Astrocyte of the hippocampus (primary cell): Measurements from ENCODE around the gene DUS2.
"Not testable (repeated sequence)": the region's sequence is repeated elsewhere in the genome, so short reads cannot be mapped to it uniquely, and the experiment has no call there.

Experiments
- DNase-seq: peaks from one replicate; pipeline ENCODE4 v3.0.0; 2011; ENCODE audit warnings: low read depth, low spot score

Gene DUS2

DNA sequence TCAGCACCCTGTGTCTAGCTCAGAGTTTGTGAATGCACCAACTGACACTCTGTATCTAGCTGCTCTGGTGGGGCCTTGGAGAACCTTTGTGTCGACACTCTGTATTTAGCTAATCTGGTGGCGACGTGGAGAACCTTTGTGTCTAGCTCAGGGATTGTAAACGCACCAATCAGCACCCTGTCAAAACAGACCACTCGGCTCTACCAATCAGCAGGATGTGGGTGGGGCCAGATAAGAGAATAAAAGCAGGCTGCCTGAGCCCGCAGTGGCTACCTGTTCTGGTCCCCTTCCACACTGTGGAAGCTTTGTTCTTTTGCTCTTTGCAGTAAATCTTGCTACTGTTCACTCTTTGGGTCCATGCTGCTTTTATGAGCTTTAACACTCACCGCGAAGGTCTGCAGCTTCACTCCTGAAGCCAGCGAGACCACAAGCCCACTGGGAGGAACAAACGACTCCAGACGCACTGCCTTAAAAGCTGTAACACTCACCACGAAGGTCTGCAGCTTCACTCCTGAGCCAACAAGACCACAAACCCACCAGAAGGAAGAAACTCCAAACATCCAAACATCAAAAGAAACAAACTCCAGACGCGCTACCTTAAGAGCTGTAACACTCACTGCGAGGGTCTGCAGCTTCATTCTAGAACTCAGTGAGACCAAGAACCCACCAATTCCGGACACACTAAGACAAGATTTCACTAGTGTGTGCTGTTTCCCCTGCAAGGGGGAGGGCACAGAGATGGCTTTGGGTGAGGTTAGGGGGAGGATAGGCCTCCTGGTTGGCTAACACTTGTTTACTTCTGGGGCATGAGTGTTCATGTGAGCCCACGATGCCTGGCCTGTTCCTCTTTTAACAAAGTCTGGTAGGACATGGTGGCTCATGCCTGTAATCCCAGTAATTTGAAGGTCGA, 24.1 kb upstream of the DUS2 start, which contains the start of gene DPEP2:
TSS of gene DPEP2 (minus strand) at position 706 of the 910 bp plus-strand sequence. CDS start 6,272 bp downstream, outside the sequence.
- DNase-seq = not testable (repeated sequence)

- DNase-seq = no peak
Measured at GRCh38 chr16:67999985-68000384, 23.1 kb upstream of the DUS2 start.

DNA sequence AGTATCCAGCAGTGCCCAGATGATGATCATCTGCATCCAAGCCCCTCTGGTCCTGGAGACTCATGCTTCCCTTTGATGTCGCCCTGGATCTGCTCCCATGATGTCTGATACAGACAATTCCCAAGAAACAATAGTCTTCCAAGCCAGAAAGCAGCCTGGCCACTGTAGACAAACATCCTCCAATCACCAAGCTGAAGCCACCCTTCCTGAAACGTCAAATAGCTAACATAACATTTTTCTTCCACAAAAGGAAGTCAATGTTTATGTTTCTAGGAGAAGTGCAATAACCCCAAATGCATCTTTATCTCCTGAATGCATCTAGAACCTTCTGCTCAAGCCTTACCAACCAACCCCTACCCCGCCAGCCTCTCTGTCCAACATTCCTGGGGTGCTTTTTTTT, 22.6 kb upstream of the DUS2 start:
- DNase-seq = no peak

- DNase-seq = no peak
Measured at GRCh38 chr16:68003031-68003430, 20.1 kb upstream of the DUS2 start.

DNA sequence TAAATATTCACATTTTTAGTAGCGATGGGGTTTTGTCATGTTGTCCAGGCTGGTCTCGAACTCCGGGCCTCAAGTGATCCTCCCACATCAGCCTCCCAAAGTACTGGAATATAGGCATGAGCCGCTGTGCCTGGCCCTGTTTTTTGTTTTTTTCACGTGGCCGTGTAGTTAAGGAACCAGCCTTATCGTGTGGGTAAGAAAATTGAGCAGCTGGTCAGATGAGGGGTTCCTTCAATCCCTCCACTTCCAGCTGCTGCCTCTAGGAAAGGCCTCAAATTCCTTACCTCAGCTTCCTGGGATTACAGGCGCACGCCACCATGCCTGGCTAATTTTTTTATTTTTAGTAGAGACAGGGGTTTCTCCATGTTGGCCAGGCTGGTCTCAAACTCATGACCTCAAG, 17.9 kb upstream of the DUS2 start:
- DNase-seq = no peak

DNA sequence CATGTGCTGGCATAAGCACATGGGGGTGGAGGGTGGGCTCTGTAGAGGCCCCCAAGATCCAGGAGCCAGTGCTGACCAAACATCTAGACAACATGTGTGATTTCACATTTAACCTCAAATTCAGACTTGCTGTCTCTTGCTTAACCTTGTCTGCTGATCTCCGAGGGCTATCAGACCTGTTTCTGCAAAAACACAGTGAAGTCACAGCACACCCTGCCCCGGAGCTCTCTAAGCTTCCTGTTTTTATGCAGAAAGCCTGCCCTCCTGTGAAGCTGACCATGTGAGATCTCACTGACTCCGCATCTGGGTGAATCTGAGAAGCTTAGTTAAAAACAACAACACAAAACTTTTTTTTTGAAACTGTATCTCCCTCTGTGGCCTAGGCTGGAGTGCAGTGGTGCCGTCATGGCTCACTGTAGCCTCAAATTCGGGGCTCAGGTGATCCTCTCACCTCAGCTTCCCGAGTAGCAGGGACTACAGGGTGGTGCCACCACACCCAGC, 17.2 kb upstream of the DUS2 start:
- no peak for DNase-seq

DNA sequence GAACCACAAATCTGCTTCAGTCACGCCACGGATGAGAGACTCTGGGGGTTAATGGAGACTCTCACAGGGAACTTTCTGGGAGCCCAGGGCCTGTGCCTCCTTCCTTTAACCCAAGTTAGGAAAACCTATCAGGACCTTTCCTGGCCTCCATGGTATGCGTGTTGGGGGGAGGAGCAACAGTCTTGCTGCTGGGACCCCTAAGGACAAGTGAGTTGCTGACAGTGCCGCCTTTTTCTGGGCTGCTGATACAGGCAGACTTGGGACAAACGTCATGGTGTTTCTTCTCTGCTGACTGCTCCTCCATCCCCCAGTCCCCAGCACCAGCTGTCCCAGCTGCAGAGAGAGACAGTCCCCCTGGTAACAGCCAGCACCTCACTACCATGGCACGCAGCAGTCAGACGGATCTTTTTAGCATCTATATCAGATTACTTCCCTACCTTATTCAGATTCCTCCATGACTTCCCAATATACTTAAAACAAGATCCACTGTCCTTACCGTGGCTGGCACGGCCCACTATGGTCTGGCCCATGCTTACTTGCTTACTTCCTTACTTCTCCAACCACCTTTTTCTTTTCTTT, 13.8 kb upstream of the DUS2 start:
- DNase-seq = no peak

- not testable (repeated sequence) for DNase-seq
Measured at GRCh38 chr16:68009872-68010271, 13.2 kb upstream of the DUS2 start.

DNA sequence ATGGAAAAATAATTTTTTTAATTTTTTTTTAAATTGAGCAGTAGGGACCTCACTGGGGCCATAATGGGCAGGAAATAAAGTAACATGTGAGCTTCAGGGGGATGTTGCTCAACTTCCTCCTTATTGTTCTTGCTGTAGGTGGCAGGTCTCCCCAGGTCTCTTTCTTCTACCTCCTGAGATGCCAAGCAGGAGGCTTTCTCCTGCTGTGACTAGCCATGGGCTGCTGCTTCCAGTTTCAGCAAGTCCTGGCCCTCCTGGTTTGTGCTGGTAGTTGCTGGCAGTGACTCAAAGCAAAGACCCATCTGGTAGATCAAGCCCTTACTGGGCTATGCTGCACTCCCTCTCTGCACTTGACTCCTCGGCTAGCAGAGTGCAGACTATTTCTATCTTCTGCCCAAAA, 9.6 kb upstream of the DUS2 start:
- DNase-seq = no peak

DNA sequence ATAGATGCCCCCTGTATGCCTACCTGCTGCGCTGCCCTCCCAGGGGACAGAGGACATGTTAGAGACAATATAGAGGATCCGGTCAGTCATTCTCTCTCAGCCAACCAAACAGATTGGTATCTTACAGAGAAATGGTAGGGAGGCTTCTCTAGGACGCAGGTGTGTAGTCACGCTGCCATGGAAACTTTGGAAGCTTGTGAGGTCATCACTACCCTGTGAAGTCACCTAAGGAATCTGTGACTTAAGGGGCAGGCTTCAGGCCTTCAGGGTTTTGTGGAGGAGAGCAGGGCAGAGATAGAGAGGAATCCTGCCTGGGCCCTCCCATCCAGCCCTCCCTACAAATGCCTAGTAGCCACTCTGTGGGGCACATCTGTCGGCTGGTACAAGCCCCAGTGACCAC, 7.4 kb upstream of the DUS2 start, which contains the start of gene DPEP2NB:
TSS of gene DPEP2NB (minus strand) at position 231 of the 400 bp plus-strand sequence. CDS start at position 90, 141 bp downstream.
- no peak for DNase-seq

DNA sequence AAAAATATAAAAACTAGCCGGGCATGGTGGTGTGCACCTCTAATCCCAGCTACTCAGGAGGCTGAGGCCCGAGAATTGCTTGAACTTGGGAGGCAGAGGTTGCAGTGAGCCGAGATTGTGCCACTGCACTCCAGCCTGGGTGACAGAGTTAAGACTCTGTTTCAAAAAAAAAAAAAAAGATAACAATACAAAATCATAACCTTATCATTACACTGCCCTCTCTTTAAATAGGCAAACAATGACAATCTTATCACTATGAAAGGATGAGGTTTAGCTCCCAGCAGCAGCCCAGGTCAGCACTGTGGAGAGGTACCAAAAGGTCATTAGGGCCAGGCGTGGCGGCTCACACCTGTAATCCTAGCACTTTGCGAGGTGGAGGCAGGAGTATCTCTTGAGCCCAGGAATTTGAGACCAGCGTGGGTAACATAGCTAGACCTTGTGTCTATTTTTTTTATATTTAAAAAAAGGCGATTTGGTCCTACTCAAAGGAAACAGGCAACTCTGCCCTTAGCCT, 3.9 kb upstream of the DUS2 start:
- no peak for DNase-seq

GRCh38 chr16:68021490-68021889, 1.6 kb upstream of the DUS2 start:
- DNase-seq = no peak

DNA sequence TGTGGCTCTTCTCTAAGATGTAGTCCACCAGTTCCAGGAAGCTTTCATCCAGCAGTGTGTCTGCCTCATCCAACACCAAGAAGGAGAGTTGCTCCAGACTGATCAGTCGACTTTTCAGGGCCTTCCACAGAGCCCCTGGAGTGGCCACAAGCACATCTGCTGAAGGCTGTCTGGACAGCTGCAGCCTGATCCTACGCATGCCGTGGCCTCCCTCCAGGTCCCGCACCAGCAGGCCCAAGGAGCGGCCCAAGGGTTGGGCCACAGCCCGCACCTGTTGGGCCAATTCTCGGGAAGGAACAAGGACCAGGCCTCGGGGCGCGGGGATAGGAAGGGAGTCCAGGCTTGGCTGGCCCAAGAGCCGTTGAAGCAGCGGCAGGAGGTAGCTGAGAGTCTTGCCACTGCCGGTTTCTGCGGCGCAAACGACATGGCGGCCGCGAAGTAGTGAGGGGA, 781 bp upstream of the DUS2 start:
- no peak for DNase-seq

GRCh38 chr16:68028996-68029395, 5.9 kb downstream of the DUS2 start:
- DNase-seq = no peak

GRCh38 chr16:68030108-68030507, 7.0 kb downstream of the DUS2 start:
- peak; percentile 49 for DNase-seq

- peak; percentile 12 for DNase-seq
Measured at GRCh38 chr16:68031951-68032350, 8.9 kb downstream of the DUS2 start.

GRCh38 chr16:68033101-68033500, 10.0 kb downstream of the DUS2 start:
- peak; percentile 29 for DNase-seq

DNA sequence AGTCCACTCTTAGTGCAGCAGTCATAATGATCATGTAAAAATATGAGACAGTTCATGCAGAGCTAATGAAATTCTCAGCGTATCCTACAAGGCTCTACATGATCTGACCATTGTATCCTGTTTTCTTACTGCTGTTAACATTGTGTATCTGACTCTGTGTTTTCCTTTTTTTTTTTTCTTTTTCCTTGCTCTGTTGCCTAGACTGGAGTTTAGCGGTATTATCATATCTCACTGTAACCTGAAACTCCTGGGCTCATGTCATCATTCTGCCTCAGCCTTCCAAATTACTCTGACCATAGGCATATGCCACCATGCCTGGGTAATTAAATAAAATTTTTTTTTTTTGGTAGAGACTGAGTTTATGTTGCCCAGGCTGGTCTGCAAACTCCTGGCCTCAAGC, 12.1 kb downstream of the DUS2 start:
- no peak for DNase-seq

DNA sequence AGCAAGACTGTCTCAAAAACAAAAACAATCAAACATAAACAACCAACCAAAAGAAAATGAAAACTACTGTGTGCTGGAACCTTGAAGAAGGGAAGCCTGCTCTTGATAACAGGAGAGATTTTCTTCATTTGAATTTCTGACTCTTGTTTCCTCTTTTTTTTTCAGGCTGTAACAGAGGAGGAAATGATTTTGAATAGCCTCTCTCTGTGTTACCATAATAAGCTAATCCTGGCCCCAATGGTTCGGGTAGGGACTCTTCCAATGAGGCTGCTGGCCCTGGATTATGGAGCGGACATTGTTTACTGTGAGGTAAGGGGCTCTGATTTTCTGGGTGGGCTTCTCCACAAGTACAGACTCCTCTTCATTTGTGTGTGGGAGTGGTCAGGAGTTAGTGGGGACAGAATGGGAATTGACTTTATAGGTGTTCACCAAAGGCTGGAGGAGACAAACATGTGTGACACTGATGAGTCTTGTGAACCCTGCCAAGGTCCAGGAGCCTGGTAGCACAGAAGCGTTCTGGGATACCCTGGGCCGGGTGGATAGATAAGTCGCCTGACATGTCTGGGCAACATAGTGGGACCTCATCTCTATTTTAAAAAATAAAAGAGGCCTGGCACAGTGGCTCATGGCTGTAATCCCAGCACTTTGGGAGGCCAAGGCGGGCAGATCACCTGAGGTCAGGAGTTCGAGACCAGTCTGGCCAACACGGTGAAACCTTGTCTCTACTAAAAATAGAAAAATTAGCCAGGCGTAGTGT, 14.9 kb downstream of the DUS2 start:
- no peak for DNase-seq

GRCh38 chr16:68040506-68041288, 17.6 kb downstream of the DUS2 start:
- peak; percentile 82 for DNase-seq

DNA sequence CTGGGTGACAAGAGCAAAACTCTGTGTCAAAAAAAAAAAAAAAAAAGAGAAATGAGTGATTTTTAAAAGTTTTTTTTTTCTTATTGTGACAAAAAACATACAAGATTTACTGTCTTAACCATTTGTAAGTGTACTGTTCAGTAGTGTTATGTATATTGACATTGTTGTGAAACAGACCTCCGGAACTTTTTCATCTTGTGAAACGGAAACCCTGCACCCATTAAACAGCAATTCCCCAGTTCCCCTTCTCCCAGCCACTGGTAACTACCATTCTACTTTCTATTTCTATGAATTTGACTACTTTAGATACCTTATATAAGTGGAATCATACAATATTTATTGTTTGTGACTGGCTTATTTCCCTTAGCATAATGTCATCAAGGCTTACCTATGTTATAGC, 18.7 kb downstream of the DUS2 start:
- no peak for DNase-seq
